ENCODE data around the gene AHCYL1. TPM values are rescaled to one million over a fixed set of nuclear protein-coding genes. Genes with fewer than 3 reads are reported as not detected.

AHCYL1 gene
- total and polyA plus RNA-seq, 10 of the 15 experiments (the other 5 are each of a cell fraction or from before 2014, with no cell fraction given) = 24.7 to 73.6 (median 46.8) TPM

DNA sequence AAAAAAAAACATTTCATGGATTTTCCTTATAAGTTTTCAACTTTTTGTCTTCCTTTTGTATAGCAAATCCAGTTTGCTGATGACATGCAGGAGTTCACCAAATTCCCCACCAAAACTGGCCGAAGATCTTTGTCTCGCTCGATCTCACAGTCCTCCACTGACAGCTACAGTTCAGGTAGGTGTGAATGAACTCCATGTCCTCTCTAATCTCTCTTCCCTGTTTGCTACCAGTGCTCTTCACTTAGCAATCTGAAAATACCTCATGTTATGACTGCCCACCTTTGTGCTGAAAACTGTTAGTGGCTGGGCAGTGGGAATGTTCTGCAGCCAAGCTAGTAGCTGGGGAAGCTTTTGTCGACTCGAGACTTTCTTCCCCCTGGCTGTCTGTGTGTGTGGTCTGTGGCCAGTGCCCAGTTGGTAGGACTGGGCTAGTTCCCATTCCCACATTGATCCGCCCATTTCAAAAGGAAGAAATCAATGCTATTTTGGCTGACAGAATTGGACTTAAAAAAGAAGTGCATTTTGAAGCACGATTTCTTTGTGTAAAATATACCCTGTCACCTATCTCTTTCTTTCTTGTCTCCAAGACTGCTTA is 24.5 kb downstream of the AHCYL1 start (continued):
- TF ChIP-seq TCF3 (IDR thresholded peaks at IDR 0.05; ENCODE audit: borderline replicate concordance, insufficient read depth, low read depth, low read length) = no peak
- TF ChIP-seq, protein P1, sequence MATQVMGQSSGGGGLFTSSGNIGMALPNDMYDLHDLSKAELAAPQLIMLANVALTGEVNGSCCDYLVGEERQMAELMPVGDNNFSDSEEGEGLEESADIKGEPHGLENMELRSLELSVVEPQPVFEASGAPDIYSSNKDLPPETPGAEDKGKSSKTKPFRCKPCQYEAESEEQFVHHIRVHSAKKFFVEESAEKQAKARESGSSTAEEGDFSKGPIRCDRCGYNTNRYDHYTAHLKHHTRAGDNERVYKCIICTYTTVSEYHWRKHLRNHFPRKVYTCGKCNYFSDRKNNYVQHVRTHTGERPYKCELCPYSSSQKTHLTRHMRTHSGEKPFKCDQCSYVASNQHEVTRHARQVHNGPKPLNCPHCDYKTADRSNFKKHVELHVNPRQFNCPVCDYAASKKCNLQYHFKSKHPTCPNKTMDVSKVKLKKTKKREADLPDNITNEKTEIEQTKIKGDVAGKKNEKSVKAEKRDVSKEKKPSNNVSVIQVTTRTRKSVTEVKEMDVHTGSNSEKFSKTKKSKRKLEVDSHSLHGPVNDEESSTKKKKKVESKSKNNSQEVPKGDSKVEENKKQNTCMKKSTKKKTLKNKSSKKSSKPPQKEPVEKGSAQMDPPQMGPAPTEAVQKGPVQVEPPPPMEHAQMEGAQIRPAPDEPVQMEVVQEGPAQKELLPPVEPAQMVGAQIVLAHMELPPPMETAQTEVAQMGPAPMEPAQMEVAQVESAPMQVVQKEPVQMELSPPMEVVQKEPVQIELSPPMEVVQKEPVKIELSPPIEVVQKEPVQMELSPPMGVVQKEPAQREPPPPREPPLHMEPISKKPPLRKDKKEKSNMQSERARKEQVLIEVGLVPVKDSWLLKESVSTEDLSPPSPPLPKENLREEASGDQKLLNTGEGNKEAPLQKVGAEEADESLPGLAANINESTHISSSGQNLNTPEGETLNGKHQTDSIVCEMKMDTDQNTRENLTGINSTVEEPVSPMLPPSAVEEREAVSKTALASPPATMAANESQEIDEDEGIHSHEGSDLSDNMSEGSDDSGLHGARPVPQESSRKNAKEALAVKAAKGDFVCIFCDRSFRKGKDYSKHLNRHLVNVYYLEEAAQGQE (IDR thresholded peaks at IDR 0.05; ENCODE audit: low read depth, low read length) = no peak
- no peak for TF ChIP-seq SUZ12 (IDR thresholded peaks at IDR 0.05; ENCODE audit: unreplicated experiment)
- TF ChIP-seq, protein P2, sequence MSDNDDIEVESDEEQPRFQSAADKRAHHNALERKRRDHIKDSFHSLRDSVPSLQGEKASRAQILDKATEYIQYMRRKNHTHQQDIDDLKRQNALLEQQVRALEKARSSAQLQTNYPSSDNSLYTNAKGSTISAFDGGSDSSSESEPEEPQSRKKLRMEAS (IDR thresholded peaks at IDR 0.05; ENCODE audit: low read depth, low read length) = no peak
- TF ChIP-seq EGR1 (IDR thresholded peaks at IDR 0.05; ENCODE audit: borderline replicate concordance in 1 of 2, low read depth in 2 of 2, low read length in 2 of 2) = no peak
- TF ChIP-seq, protein P3, sequence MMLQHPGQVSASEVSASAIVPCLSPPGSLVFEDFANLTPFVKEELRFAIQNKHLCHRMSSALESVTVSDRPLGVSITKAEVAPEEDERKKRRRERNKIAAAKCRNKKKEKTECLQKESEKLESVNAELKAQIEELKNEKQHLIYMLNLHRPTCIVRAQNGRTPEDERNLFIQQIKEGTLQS (IDR thresholded peaks at IDR 0.05; ENCODE audit: borderline replicate concordance, extremely low read depth, low read depth, low read length) = no peak
- no peak for TF ChIP-seq PML (IDR thresholded peaks at IDR 0.05; ENCODE audit: low read length)
- TF ChIP-seq MYC (IDR thresholded peaks at IDR 0.05; ENCODE audit: insufficient read depth, insufficient read length, insufficient replicate concordance, low read length, severe bottlenecking) = no peak

Data from GM12878 (cell line).